ENCODE measurements around the gene HSD3B7.
A peak's percentile ranks its signal among the peaks of the same experiment; 100 is the strongest.
"Not testable (repeated sequence)": the region's sequence is repeated elsewhere in the genome, so short reads cannot be mapped to it uniquely, and the experiment has no call there.

HSD3B7 gene

GRCh38 chr16:30998852-30999761 lies 14.1 kb downstream of the HSD3B7 start:
- DNase-seq, result peak in 2 of 56 donors; percentile 14 to 21

GRCh38 chr16:31000671-31001382 lies 15.8 kb downstream of the HSD3B7 start:
- no peak for DNase-seq

- no peak for DNase-seq
Observed at GRCh38 chr16:31001507-31002249, 16.7 kb downstream of the HSD3B7 start.

- DNase-seq, result peak in 25 of 56 donors; percentile 8 to 80 (median 47)
Observed at GRCh38 chr16:31002250-31002700, 17.3 kb downstream of the HSD3B7 start.

GRCh38 chr16:31002862-31003341 lies 17.9 kb downstream of the HSD3B7 start:
- DNase-seq, result no peak

- DNase-seq, result no peak
Observed at GRCh38 chr16:31003744-31004143, 18.7 kb downstream of the HSD3B7 start.

- DNase-seq, result no peak
Observed at GRCh38 chr16:31004658-31005057, 19.7 kb downstream of the HSD3B7 start.

- no peak for DNase-seq
Observed at GRCh38 chr16:31005350-31006085, 20.5 kb downstream of the HSD3B7 start.

- no peak for DNase-seq
Observed at GRCh38 chr16:31006086-31006385, 21.0 kb downstream of the HSD3B7 start.

- no peak for DNase-seq
Observed at GRCh38 chr16:31006589-31006988, 21.6 kb downstream of the HSD3B7 start.

- DNase-seq, result no peak
Observed at GRCh38 chr16:31007684-31008083, 22.7 kb downstream of the HSD3B7 start.

GRCh38 chr16:31008149-31008548 lies 23.1 kb downstream of the HSD3B7 start:
- DNase-seq, result peak in 1 of 56 donors; percentile 33

- no peak for DNase-seq
Observed at GRCh38 chr16:31008551-31008950, 23.5 kb downstream of the HSD3B7 start.

- no peak for DNase-seq
Observed at GRCh38 chr16:31009120-31009519, 24.1 kb downstream of the HSD3B7 start.

GRCh38 chr16:31009894-31010584 lies 25.0 kb downstream of the HSD3B7 start:
- peak in 1 of 56 donors; percentile 55 for DNase-seq

- peak in 44 of 56 donors; percentile 8 to 84 (median 53) for DNase-seq
Observed at GRCh38 chr16:31010585-31011325, 25.7 kb downstream of the HSD3B7 start, which contains the start of gene STX1B. Gene STX1B, minus strand, starts transcription at chr16:31010638. Its CDS starts 242 bp downstream, at chr16:31010396.

- not testable (repeated sequence) for DNase-seq
Observed at GRCh38 chr16:31011815-31012214, 26.8 kb downstream of the HSD3B7 start.

- DNase-seq, result not testable (repeated sequence)
Observed at GRCh38 chr16:31013292-31013691, 28.3 kb downstream of the HSD3B7 start.

- DNase-seq, result no peak
Observed at GRCh38 chr16:31016018-31016417, 31.0 kb downstream of the HSD3B7 start.

Data from nucleus accumbens (tissue), 56 donors.